Erythroblast (primary cell): ENCODE results near the gene PNMT.

Experiments
- GATA1 ChIP-seq: IDR thresholded peaks from 2 replicates; pipeline ENCODE4 v1.6.1; 2011; ENCODE audit warnings: low read depth, mild to moderate bottlenecking, control low read depth, low read length, moderate library complexity
- POLR2A ChIP-seq: IDR thresholded peaks from 2 replicates; pipeline ENCODE4 v1.6.1; 2011; ENCODE audit warnings: mild to moderate bottlenecking, low read length

GRCh38 chr17:39673335-39674081 is 5.3 kb downstream of the PNMT start:
- TF ChIP-seq POLR2A (no peak), GATA1 (no peak)
